ENCODE results near the gene RABL3.
"Not testable (repeated sequence)": the region's sequence is repeated elsewhere in the genome, so short reads cannot be mapped to it uniquely, and the experiment has no call there.

Gene RABL3

GRCh38 chr3:120749843-120750242, 7.5 kb upstream of the RABL3 start:
- DNase-seq (ENCODE audit: low spot score): no peak
- Histone ChIP-seq H3K27ac (no peak overlapping the region), H3K4me3 (no peak overlapping the region)
- no peak for TF ChIP-seq CTCF (IDR thresholded peaks at IDR 0.05)

DNA sequence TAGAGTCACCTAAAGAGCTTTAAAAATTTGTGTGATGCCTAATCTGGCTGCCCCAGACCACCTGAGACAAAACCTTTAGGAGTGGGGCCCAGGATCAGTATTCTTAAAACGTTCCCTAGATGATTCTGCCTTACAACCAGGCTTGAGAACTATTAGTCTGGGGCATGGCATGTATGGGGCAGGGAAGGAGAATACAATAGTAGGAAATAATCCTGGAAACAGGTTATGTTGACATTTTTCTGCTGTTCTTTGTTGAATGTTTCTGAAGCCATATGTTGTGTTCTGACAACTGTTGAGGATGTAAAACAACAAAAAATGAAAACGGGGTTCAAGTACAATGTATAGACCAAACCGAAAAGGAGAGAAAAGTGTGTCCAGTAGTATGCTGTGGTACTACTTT, 3.1 kb upstream of the RABL3 start:
- Histone ChIP-seq H3K4me3 (no peak overlapping the region), H3K27ac (no peak overlapping the region)
- no peak for TF ChIP-seq CTCF (IDR thresholded peaks at IDR 0.05)
- no peak for DNase-seq (ENCODE audit: low spot score)

GRCh38 chr3:120743556-120744195, 1.4 kb upstream of the RABL3 start:
- DNase-seq (ENCODE audit: low spot score): no peak
- H3K27ac ChIP-seq: no peak overlapping the region

DNA sequence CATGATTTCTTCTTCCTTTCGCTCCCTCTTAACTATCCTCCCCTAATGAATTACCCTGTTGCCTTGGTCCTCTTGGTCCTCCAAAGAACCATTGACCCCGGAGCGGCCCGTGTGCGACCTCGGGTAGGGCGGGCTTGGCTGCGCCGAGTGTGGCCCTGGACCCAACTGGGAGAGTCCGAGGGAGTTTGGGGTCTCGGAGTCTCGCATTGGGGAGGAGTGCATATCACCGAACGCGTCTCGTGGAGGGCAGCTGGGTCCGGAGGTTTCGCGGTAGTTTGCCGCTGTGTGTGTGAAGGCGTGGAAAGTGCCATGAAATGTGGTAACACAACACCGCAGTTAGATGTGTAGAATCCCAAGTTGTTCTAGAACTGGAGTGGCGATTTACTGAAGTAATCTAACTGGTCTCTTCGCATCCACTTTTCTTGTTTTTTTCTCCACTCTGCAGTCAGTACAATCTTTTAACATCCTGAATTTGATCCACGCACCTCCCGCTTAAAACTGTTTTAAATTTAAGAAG, 591 bp upstream of the RABL3 start:
- no peak for TF ChIP-seq CTCF (IDR thresholded peaks at IDR 0.05)
- DNase-seq (ENCODE audit: low spot score): no peak
- H3K4me3 ChIP-seq: peak overlapping the region; percentile 86
- peak overlapping the region; percentile 93 to 94 for H3K27ac ChIP-seq

More at GRCh38 chr3:120743556-120744195, 1.4 kb upstream of the RABL3 start:
- peak overlapping the region; percentile 86 for H3K4me3 ChIP-seq
- TF ChIP-seq CTCF (IDR thresholded peaks at IDR 0.05): no peak

DNA sequence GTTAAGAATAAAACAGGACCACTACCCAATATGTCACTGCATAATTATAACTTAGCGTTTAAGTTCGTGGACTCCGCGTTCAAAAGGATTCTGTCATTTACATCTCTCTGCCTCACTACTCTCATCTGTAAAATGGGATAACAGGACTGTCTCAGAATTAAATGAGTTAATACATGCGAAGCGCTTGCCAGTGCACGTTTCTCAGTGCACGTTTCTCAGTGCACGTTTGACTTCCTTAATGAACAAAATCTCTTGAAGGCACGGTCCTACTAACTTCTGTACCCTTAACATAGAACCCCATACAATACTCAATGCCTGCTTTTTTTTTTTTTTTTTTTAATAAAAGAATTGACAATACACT, 499 bp downstream of the RABL3 start:
- H3K4me3 ChIP-seq: peak overlapping the region; percentile 86
- no peak for TF ChIP-seq CTCF (IDR thresholded peaks at IDR 0.05)
- no peak for DNase-seq (ENCODE audit: low spot score)

GRCh38 chr3:120741320-120741719, 996 bp downstream of the RABL3 start:
- no peak for TF ChIP-seq CTCF (IDR thresholded peaks at IDR 0.05)
- no peak overlapping the region for H3K27ac ChIP-seq
- DNase-seq (ENCODE audit: low spot score): no peak
- peak overlapping the region; percentile 86 for H3K4me3 ChIP-seq

More for the DNA sequence above, 499 bp downstream of the RABL3 start:
- peak overlapping the region; percentile 93 to 94 for H3K27ac ChIP-seq

- H3K27ac ChIP-seq; DNase-seq (ENCODE audit: low spot score); H3K4me3 ChIP-seq: not testable (repeated sequence)
Measured at GRCh38 chr3:120738006-120738405, 4.3 kb downstream of the RABL3 start.
